CD4-positive, alpha-beta T cell (primary cell): ENCODE data around the gene LEMD2. TPM values are rescaled to one million over a fixed set of nuclear protein-coding genes. Genes with fewer than 3 reads are reported as not detected.

Experiments
- ATAC-seq: fragments of 200-7000 bp; cut with Tn5 transposase; one replicate; pipeline ENCODE4 v1.10.0; 2022; ENCODE audit warnings: mild to moderate bottlenecking; ENCODE audit not compliant: poor library complexity
- CTCF ChIA-PET: fragments of 350-600 bp; sonication (Branson Sonifier 250); formaldehyde crosslinking; loops from one replicate; lab custom pipeline; 2021; ENCODE audit warnings: antibody characterized with exemption, inconsistent platforms; lab: Charles Lee
- POLR2A ChIA-PET: fragments of 350-600 bp; sonication (Branson Sonifier 250); formaldehyde crosslinking; loops from one replicate; lab custom pipeline; 2021; ENCODE audit warnings: antibody characterized with exemption, inconsistent platforms; lab: Charles Lee
- DNase-seq, 14 experiments: peaks; one replicate each; pipeline ENCODE4 v3.0.0-alpha.2; 2013 to 2020; ENCODE audit warnings: mixed read lengths in 2 of 14
- H3K27ac ChIP-seq, 2 donors: one replicate each; pipeline versions ENCODE4 v1.5.1 to v1.7.0; 2013; ENCODE audit warnings: low read length in 2 of 2, low read depth in 1 of 2, mild to moderate bottlenecking in 1 of 2
- H3K27me3 ChIP-seq, 2 experiments: 1 replicate in 1 of 2; 2 replicates in 1 of 2; pipeline versions ENCODE4 v1.6.1 to v1.7.0; 2013; ENCODE audit warnings: low read length in 2 of 2, control low read depth in 1 of 2, mild to moderate bottlenecking in 1 of 2, moderate library complexity in 1 of 2; ENCODE audit not compliant: insufficient read depth in 2 of 2, control insufficient read depth in 1 of 2
- H3K36me3 ChIP-seq: one replicate; pipeline ENCODE4 v1.6.1; 2013; ENCODE audit warnings: low read length, control low read depth; ENCODE audit not compliant: insufficient read depth
- H3K4me1 ChIP-seq: one replicate; pipeline ENCODE4 v1.6.1; 2013; ENCODE audit warnings: low read length, control low read depth; ENCODE audit not compliant: insufficient read depth
- H3K4me3 ChIP-seq: one replicate; pipeline ENCODE4 v1.5.1; 2013; ENCODE audit warnings: mild to moderate bottlenecking, low read length, moderate library complexity
- H3K9me3 ChIP-seq, 2 experiments: 1 replicate in 1 of 2; 2 replicates in 1 of 2; pipeline versions ENCODE4 v1.6.1 to v1.7.0; 2013; ENCODE audit warnings: low read length in 2 of 2, mild to moderate bottlenecking in 2 of 2, control low read depth in 1 of 2, moderate library complexity in 1 of 2; ENCODE audit not compliant: control insufficient read depth in 1 of 2, insufficient read depth in 1 of 2
- H3K27ac Mint-ChIP-seq: one replicate; pipeline ENCODE4 v1.8.0; 2020; ENCODE audit warnings: mixed read lengths
- H3K27me3 Mint-ChIP-seq: one replicate; pipeline ENCODE4 v1.8.0; 2021; ENCODE audit warnings: mixed read lengths
- H3K36me3 Mint-ChIP-seq: one replicate; pipeline ENCODE4 v1.8.0; 2021; ENCODE audit warnings: low read depth, mixed read lengths
- H3K4me1 Mint-ChIP-seq: one replicate; pipeline ENCODE4 v1.8.0; 2021; ENCODE audit warnings: low read depth, mixed read lengths
- H3K4me3 Mint-ChIP-seq: one replicate; pipeline ENCODE4 v1.8.0; 2020; ENCODE audit warnings: mild to moderate bottlenecking, mixed read lengths
- H3K9me3 Mint-ChIP-seq: one replicate; pipeline ENCODE4 v1.8.0; 2020; ENCODE audit warnings: mixed read lengths
- intact Hi-C, 2 experiments: fragments of 100-400 bp; cut with DNase I in 1 of 2; cut with micrococcal nuclease in 1 of 2; formaldehyde crosslinking; loops; one replicate each; pipeline versions ENCODE4 v1.15.1 to v1.9.0; 2023 to 2025; cut with DNase I, micrococcal nuclease
- polyA plus RNA-seq, 2 donors: library from polyadenylated mRNA; unstranded; fragments of 120-200 nt; gene quantifications; one replicate each; pipeline ENCODE4 v1.2.1, GENCODE V29; 2013
- total RNA-seq, 174 experiments: library from RNA in 2 of 174; stranded (reverse) in 2 of 174; gene quantifications; one replicate each; pipeline ENCODE4 v1.2.3 and lab custom pipeline; 2021 to 2026
- TF ChIP-seq, protein P1 (sequence below): fragments of 200-600 bp; IDR thresholded peaks from one replicate; pipeline ENCODE4 v1.8.0; 2022; ENCODE audit warnings: antibody characterized with exemption, mild to moderate bottlenecking

The LEMD2 gene
- 100 to 1,000 TPM; 122 to 124 TPM for total RNA-seq
- 56.0 TPM for polyA plus RNA-seq (2013, experiment 1 of 2)
- 69.8 TPM for polyA plus RNA-seq (2013, experiment 2 of 2)
- total RNA-seq (lab: John Stamatoyannopoulos, UW) = 45.2 to 136 (median 85.2) reads per million in 172 experiments

DNA sequence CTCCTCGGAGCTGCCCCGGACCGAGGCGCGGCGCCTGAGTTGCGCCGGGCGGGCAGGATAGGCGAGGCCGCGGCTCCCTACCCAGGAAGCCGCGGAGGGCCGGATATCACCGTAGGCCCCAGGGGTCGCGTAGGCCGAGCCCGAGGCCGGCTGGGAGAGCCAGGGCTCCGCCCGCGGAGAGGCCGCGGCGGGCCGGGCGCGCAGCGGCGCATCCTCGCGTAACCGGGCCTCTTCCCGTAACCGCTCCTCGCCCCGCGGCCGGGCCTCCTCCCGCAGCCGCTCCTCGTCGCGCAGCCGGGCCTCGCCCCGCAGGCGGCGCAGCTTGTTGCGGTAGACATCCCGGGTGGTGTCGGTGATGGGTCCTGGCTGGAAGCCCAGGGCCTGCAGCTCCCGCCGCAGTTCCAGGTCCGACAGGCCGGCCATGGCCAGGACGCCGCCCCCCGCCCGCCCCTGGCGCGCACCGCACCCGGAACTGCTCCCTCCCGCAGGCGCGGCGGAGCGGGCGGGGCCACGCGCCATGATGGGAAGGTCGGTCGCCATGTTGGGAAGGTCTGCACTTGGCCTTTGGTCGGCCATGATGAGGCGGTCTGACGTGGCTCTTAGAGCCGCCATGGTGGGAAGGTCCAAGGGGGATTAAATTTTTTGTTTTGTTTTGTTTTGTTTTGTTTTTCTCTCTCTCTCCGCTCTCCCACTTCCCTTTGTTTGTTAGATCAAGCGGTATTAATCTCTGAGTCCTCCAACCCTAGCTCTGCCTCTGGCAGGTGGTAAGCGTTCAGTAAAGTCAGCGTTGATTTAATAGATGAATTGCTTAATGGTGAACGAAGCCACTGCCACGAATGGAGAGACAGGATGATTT is at the start of gene LEMD2:
Gene LEMD2 (minus strand): TSS at position 437 of the 856 bp plus-strand sequence. CDS start 14 bp downstream, at position 423.
- Histone ChIP-seq H3K9me3 (no peaks in the 10 kb centered on the region), H3K4me1 (peaks cover 45% of the 10 kb centered on the region), H3K4me3 (peak within 1 kb of the TSS; percentile 53), H3K27me3 (no peaks in the 10 kb centered on the region), H3K36me3 (peaks cover 31% of the 10 kb centered on the region), H3K27ac (peak within 1 kb of the TSS; percentile 50 to 87)
- POLR2A ChIA-PET = interaction anchor here (0.6 to 2.5 kb wide), 17 partner anchors 9 to 968 kb away, joined by 3 to 14 read pairs (median 4); partner anchors contain the start of genes BAK1, ITPR3 and SMIM29
- peak within 1 kb of the TSS; percentile 94 for H3K4me3 Mint-ChIP-seq
- TF ChIP-seq, protein P1, sequence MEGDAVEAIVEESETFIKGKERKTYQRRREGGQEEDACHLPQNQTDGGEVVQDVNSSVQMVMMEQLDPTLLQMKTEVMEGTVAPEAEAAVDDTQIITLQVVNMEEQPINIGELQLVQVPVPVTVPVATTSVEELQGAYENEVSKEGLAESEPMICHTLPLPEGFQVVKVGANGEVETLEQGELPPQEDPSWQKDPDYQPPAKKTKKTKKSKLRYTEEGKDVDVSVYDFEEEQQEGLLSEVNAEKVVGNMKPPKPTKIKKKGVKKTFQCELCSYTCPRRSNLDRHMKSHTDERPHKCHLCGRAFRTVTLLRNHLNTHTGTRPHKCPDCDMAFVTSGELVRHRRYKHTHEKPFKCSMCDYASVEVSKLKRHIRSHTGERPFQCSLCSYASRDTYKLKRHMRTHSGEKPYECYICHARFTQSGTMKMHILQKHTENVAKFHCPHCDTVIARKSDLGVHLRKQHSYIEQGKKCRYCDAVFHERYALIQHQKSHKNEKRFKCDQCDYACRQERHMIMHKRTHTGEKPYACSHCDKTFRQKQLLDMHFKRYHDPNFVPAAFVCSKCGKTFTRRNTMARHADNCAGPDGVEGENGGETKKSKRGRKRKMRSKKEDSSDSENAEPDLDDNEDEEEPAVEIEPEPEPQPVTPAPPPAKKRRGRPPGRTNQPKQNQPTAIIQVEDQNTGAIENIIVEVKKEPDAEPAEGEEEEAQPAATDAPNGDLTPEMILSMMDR = no peak
- peak within 1 kb of the TSS; percentile 94 for H3K27ac Mint-ChIP-seq
- ATAC-seq = peak; percentile 88
- DNase-seq = peak; percentile 81 to 96 (median 92)
- CTCF ChIA-PET = interaction anchor here (2.7 kb wide), 1 partner anchor 77 kb away, joined by 9 read pairs; the partner anchor contains the start of gene UQCC2
- no peaks in the 10 kb centered on the region for H3K27me3 Mint-ChIP-seq
- peaks cover 47% of the 10 kb centered on the region for H3K4me1 Mint-ChIP-seq
- intact Hi-C loops = loop anchor here (1.0 to 10.0 kb wide), 7 partner anchors 78 to 736 kb away; partner anchors contain the start of genes B3GALT4 (in 1 of the 2), RPS10 (in 1 of the 2), RPS18 (in 1 of the 2) and SMIM29 (in 1 of the 2)
- peaks cover 44% of the 10 kb centered on the region for H3K36me3 Mint-ChIP-seq
- H3K9me3 Mint-ChIP-seq = no peaks in the 10 kb centered on the region

DNA sequence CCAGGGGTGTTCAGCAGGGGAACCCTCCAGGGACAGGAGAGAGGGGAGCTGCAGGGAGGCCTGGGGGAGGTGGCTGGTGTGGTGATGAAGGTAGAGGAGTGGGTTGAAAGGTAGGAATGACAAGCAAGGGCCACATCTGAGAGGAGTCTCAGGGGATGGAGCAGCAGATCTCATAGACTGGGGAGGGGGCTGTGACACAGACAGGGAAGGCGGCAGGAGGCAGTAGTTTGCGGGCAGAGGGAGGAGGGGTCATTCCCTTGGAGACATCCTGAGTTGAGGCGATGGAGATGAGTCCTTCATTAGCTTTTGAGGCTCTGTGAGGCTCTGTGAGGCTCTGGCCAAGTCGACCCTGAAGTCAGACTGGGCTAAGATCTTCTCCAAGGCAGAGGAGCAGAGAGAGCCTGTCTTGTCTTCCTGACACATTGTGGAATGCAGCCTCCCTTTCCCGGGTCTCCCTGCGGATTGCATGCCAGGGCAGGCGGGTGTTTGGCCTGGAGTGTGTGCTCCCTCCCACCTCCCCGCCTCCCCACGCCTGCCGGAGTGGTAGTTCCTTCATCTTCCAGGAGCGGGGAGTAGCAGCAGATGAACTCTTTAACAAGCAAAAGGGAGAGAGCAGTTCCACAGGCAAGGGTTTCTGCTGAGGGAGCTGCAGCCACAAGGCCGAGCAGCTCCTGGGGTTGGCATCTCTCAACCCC is 49.2 kb upstream of the LEMD2 start:
- TF ChIP-seq, protein P1 = no peak
- no peak overlapping the region for H3K27ac Mint-ChIP-seq
- no peaks in the 10 kb centered on the region for H3K27me3 Mint-ChIP-seq

More for the DNA sequence above, 49.2 kb upstream of the LEMD2 start:
- DNase-seq (no peak), ATAC-seq (no peak)
- intact Hi-C loops = loop anchor here in 1 of 2 experiments (10.0 kb wide), 1 partner anchor 277 kb away; no protein-coding TSS in a partner anchor
- ChIA-PET CTCF (no interaction called here), POLR2A (interaction anchor here (1.0 kb wide), 1 partner anchor 50 kb away, joined by 3 read pairs; no protein-coding TSS in a partner anchor)
- Mint-ChIP-seq H3K4me3 (no peak overlapping the region), H3K9me3 (no peaks in the 10 kb centered on the region), H3K36me3 (no peaks in the 10 kb centered on the region), H3K4me1 (peaks cover 9% of the 10 kb centered on the region)
- no peak overlapping the region for H3K4me3 ChIP-seq
- peaks cover 0 to 9% of the 10 kb centered on the region in 2 experiments for H3K9me3 ChIP-seq
- no peak overlapping the region for H3K27ac ChIP-seq
- H3K4me1 ChIP-seq = peaks cover 15% of the 10 kb centered on the region
- H3K27me3 ChIP-seq = no peaks in the 10 kb centered on the region
- H3K36me3 ChIP-seq = no peaks in the 10 kb centered on the region
